ENCODE measurements around the gene ATP6V0E2.
A peak's percentile ranks its signal among the peaks of the same experiment; 100 is the strongest.

The ATP6V0E2 gene

DNA sequence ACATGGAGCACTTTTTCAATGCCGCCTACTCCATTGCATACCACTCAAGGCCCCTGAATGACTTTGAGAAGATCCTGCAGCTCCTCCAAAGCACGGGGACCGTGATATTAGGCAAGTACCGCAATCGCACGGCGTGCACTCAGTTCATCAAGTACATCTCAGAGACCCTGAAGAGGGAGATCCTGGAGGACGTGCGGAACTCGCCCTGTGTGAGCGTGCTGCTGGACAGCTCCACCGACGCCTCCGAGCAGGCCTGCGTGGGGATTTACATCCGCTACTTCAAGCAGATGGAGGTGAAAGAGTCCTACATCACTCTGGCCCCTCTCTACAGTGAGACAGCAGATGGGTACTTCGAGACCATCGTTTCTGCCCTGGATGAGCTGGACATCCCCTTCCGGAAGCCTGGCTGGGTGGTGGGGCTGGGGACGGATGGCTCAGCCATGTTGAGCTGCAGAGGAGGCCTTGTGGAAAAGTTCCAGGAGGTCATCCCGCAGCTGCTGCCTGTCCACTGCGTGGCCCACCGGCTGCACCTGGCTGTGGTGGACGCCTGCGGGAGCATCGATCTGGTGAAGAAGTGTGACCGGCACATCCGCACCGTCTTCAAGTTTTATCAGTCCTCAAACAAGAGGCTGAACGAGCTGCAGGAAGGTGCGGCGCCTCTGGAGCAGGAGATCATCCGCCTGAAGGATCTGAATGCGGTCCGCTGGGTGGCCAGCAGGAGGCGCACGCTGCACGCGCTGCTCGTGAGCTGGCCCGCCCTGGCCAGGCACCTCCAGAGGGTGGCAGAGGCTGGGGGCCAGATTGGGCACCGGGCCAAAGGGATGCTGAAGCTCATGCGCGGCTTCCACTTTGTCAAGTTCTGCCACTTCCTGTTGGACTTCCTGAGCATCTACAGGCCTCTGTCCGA lies 12.7 kb upstream of the ATP6V0E2 start:
- no peak for DNase-seq (ENCODE audit: insufficient read length, low spot score)

DNA sequence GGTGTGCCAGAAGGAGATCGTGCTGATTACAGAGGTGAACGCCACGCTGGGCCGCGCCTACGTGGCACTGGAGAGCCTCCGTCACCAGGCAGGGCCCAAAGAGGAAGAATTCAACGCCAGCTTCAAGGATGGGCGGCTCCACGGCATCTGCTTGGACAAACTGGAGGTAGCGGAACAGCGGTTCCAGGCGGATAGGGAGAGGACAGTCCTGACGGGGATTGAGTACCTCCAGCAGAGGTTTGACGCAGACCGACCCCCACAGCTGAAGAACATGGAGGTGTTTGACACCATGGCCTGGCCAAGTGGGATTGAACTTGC lies 12.1 kb upstream of the ATP6V0E2 start:
- DNase-seq (ENCODE audit: insufficient read length, low spot score) (no peak), FAIRE-seq (no peak)

More for the DNA sequence above, 12.7 kb upstream of the ATP6V0E2 start:
- no peak for FAIRE-seq

DNA sequence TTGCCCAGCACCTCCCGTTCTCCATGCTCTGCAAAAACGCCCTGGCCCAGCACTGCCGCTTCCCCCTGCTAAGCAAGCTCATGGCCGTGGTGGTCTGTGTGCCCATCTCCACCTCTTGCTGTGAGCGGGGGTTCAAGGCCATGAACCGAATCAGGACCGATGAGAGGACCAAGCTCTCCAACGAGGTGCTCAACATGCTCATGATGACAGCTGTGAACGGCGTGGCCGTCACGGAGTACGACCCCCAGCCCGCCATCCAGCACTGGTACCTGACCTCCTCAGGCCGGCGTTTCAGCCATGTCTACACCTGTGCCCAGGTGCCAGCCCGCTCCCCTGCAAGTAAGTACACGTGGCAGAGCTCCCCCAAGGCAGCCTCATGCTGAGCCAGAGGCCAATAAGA lies 11.6 kb upstream of the ATP6V0E2 start:
- FAIRE-seq (no peak), DNase-seq (ENCODE audit: insufficient read length, low spot score) (no peak)

DNA sequence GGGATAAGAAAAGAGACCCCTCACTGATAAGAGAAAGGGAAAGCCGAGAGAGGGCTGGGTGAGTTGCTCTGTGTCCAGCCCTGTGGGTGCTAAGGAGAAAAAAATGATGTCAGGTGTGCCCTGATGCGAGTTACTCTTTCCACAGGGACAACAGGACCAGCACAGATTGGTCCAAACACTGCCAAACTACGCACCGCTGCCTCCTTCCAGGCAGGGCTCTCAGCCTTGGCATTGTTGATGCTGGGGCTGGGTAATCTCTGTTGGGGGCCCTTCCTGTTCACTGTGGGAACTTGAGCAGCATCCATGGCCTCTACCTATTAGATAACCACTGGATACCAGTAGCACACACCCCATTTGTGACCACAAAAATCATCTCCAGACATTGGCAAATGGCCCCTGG lies 10.3 kb upstream of the ATP6V0E2 start:
- no peak for DNase-seq (ENCODE audit: insufficient read length, low spot score)

DNA sequence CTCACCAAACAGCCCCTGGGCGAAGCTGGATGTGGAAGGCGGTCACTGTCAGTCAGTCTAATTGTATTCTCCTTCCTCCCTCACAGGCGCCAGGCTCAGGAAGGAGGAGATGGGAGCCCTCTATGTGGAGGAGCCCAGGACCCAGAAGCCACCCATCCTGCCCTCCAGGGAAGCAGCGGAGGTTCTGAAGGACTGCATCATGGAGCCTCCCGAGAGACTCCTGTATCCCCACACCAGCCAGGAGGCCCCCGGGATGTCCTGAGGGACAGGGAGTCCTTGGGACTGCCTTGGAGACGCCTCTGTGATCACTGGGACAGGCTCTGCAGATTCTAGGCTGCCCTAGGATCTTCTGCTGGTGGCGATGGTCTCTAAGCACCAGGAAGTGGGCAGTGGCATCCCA lies 9.7 kb upstream of the ATP6V0E2 start:
- FAIRE-seq (no peak), DNase-seq (ENCODE audit: insufficient read length, low spot score) (no peak)

More for the DNA sequence above, 10.3 kb upstream of the ATP6V0E2 start:
- no peak for FAIRE-seq

DNA sequence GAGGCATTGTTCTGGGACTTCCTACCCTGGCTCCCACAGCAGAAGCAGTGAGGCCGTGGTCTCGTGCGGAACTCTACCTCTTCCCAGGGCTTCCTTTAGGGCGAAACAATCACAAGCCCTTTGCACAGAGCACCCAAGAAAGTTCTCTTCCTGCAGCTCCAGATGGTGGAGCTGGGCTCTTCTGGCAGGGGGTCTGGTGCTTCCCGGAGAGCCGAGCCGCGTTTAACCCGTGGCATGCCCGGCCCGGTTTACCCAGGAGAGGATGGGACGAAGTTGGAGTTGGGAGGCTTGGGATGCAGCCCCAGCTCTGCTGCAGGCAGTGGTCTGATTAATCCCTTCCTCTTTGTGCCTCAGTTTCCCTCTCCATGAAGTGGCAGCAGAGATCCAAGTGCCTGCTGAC lies 9.0 kb upstream of the ATP6V0E2 start:
- DNase-seq (ENCODE audit: insufficient read length, low spot score) (no peak), FAIRE-seq (no peak)

DNA sequence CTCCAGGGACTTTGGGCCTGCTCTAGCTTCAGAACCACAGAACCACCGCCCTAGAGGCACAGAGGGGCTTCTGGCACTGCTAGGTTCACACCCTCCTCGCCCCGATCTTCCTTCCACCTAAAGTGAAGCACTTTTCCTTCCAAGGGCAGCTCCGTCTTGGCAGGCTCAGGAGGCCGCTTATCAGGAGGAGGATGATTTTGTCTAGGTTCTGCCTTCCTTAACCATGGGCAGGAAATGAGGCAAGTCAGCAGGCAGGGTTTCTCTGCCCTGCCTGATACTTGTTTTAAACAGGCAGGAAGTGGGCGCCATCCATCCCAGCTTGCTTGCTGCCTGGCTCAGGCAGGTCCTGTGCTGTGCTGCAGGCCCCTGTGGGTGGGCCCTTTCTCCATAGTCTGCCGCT lies 8.3 kb upstream of the ATP6V0E2 start:
- FAIRE-seq (no peak), DNase-seq (ENCODE audit: insufficient read length, low spot score) (no peak)

DNA sequence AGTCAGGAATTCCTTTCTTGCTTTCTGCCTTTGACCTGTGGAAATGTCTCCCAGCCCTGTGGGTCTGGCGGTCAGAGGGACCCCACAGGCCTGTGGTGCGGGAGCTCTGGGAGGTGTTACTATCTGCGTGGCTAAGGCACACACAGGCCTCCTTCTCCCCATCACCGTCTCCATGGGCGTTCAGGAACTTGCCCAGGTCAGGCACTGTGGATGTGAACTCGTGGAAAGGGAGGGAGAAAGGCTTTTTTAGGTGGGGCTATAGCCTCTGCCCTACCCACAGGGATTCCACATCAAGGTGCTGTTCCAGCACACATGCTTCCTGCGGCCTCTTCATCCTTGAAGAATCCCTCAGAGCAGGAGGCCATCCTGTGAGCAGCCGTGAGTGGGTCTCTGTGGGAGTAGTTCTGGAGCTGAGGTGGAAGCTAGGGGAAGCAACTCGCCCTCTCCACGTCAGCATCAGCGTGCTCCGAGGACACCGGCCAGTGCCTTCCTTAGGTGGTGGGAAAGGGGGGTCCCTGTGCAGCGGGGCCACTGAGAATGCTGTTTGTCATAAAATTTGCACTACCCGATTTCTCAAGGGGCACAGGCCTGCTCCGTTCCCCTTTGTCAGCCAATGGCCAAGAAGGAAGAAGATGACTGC lies 7.5 kb upstream of the ATP6V0E2 start:
- FAIRE-seq (no peak), DNase-seq (ENCODE audit: insufficient read length, low spot score) (no peak)

DNA sequence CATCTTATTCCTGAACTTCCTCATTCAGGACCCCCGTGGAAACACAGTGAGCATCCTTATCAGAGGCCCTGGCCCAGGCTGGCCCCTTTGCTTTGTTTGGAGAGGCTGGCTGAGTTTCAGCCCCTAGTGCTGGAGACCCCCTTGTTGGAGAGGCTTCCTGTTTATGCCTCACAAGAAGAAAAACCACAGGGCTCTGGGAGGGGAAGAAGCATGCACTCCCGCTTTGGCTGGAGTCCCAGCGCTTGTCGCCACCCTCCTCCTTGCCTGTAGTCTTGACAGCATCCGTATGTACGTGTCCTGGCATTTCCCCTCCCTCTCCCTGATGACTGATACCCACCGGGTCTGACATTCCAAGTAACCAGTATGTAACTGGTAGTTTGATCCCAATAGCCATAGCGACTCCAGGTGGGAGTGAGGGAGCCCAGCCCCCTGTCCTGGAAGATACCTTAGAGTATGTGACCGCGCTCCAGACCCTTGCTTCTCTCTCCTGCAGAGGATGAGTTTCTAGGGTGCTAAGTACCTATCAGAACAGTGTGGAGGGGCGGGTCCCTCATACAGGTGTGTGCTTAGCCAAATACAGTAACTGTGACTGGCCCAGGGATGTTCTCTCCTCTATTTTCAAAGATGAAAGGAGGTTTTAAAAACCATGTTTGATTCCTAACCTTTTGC lies 6.9 kb upstream of the ATP6V0E2 start:
- FAIRE-seq (no peak), DNase-seq (ENCODE audit: insufficient read length, low spot score) (no peak)

DNA sequence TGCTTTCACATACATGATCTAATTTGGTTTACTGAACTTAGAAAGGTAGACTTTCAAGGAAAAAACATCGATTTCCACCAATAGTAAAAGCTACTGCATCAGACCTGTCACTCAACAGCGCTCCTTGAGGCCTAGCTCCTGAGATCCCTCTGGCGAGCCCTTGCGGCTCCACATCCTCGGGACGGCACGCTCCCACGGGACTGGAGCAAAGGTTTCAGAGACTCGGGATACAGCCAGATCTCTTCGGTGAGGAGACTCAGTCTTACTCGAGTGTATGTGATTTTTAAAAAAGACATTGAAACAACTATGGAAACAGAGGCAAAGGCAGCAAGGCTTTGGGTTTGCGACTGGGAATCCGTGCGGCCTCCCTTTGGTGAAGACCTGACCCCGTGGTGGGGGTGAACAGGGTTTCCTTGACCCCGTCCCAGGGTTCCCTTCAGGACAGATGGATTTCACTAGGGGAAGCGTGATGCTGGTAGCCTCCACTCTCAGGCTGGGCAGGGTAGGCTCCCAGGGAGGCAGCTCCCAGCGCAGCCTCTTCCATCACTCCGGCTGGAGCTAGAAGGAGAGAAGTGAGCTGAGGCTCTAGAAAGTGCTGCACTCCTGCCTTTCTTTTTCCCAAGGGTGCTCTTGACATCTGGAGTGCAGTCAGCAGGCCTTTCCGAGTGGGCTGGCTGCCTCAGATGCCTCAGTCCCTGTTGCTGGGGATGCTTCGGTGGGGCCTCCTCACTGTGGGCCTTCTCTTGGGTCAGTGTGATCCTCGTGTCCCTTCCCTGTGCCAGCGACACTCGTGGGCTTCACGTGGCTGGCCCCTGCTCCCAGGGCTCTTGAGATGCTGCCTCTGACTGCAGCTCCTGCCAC lies 5.8 kb upstream of the ATP6V0E2 start:
- FAIRE-seq (no peak), DNase-seq (ENCODE audit: insufficient read length, low spot score) (no peak)

DNA sequence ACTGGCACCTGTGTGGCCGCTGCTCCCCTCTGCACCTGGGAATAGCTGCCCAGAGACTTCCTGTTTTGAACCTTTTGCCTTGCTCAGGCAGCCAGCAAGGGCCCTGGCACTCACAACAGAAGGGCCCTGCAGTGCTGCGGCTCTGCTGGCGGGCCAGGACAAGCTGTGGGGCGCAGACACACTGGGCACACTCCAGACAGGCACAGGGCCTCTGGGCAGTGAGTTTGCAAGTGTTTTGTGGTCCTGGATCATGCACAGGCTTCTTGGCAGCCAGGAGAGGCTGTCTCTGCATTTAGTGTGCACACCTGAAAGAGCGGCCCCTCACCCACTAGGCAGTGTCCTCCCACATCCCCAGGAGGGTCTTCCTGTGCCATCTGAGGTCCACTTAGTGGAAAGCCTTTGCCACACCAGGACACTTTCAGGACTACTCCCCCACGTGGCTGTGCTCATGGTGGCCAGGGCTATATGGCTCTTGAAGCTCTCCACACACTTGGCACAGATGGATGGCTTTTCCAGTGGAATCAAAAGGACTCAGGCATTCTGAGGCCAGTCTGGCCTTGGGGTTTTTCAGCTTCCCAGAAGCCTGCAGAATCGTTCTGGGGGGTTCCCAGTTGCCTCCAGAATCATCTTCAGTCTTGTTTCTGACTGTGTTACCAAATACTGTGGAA lies 5.0 kb upstream of the ATP6V0E2 start:
- no peak for DNase-seq (ENCODE audit: insufficient read length, low spot score)
- no peak for FAIRE-seq

DNA sequence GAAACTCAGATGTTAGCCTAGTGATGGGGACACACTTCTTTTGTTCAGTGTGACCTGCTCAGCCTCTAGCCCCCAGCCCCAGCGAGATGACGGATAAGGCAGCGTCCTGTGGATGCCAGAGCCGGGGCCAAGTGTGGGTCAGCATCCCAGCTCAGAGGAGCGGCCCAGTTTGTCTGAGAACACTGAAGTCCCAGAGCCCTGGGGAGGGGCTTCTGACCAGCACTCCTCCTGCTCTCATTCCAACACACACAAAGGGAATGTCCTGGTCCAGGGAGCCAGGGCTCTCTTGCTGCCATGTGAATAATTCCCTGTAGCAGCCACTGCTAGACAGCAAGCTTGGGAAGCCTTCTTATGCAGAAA lies 4.5 kb upstream of the ATP6V0E2 start:
- no peak for DNase-seq (ENCODE audit: insufficient read length, low spot score)
- FAIRE-seq: no peak

DNA sequence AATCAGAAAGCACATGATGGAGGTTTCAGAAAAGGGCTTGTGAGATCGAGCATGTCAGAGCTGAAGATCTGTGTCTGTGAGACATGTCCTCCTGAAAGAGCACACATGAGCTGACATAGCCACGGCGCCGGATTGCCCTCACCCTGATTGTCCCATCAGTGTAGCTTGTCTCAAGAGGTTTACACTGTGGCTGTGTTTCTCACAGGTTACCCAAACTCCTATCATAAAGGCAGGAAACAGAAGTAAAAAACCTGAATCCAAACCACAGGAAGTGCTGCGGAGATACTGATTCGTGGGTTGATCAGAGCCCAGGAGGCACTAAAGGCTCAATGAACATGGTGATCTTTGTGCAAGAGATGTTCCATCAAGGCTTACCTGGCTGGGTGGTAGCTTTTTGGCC lies 3.9 kb upstream of the ATP6V0E2 start:
- no peak for FAIRE-seq
- DNase-seq (ENCODE audit: insufficient read length, low spot score): no peak

DNA sequence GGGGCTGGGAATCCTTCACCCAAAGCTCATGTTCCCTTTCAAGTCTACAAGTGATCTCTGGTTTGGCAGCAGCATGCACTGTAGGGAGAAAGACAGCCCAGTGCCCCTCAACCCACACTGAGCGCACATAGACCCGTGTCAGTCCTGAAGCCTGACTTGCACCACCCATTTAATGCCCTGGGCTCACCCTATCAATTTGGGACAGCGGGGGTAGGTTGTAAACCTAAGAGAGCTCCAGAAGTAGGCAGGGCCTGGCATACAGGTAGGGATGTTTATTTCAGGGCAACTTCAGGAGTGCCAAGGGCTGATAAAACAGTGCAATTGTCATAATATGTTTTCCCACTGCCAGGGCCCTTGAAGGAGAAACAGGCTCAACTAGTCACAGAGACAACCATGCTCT lies 3.5 kb upstream of the ATP6V0E2 start:
- DNase-seq (ENCODE audit: insufficient read length, low spot score) (no peak), FAIRE-seq (no peak)

DNA sequence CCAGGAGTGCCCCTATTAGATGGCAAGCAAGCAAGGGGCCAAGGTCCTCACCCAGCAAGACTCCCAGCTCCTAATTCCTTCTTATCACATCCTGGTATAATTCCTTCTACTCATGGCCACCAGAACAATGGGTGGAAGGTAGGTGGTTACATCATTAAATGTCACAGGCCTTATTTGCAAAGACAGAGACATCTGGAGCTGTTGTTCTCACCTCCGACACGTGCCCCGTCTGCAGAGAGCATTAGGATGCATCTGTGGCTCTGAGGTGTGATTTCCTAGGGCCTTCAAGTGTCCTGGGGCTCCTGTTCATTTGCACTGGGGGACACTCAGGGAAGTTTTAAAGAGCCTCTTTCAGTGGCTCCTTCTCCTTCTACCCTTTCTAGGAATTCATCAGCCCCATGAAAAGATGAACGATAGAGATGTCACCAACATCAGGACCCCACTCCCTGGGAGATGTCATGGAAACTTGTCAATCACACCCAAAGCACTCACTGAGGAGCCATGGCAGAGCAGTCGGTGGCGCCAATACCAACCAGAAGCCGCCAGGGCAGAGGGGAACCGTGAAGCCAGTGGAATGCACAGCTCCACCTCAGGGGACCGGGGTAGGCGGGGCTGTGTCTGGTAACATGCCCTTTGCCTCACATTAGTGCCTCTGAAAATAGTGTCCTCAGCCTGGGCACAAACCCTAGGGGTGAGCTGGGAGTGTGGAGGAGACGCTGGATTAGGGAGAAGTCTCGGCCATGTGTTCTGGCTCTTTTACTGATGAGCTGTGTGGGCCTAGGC lies 2.9 kb upstream of the ATP6V0E2 start:
- FAIRE-seq (no peak), DNase-seq (ENCODE audit: insufficient read length, low spot score) (no peak)

DNA sequence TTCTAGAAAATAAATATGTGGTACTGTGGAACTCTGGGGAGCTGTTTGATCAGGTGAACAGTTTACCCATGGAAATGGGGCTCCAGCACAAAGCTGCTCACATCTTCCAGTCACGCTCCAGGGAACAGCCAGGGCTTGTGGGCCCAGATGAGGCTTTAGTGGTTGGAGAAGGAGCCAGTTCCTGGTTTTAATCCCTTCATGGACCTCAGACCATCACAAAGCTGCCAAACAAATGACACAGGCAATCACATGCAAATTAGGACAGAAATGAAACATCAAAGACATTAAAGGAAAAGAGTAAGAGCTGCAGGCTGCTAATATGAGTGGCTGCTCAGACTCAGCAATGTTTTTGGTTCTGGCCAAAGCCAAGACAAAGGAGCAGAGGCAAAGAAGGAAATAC lies 2.2 kb upstream of the ATP6V0E2 start:
- FAIRE-seq (no peak), DNase-seq (ENCODE audit: insufficient read length, low spot score) (no peak)

DNA sequence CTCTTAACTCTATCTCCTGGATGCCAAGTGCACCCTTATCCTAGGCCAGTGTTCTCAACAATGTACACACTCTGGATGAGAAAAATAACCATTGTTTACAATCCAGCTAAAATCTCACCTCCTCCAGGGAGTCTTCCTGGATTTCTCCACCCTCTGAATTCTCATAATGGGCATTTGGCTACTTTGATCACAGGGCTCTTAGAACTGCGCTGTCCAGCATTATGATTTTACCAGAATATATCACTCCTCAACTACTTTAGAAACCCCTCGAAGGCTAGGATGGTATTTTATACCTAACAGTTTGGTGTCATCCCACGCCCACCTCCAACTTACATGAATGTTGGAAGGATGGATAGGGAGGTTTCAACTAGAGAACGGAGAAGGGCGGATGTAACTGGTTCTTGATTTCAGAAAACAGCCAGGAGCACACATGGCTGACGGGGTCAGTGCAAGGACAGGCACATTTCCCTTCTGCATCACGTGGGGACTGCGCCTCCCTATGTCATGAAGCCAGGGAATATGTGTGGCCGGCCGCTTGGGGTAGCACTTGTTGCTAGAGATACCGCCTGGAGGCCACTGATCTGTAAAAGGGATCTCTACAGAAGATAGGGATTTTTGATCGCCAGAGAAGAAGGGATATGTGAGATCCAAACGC lies 1.2 kb upstream of the ATP6V0E2 start:
- FAIRE-seq (no peak), DNase-seq (ENCODE audit: insufficient read length, low spot score) (peak; percentile 73)

DNA sequence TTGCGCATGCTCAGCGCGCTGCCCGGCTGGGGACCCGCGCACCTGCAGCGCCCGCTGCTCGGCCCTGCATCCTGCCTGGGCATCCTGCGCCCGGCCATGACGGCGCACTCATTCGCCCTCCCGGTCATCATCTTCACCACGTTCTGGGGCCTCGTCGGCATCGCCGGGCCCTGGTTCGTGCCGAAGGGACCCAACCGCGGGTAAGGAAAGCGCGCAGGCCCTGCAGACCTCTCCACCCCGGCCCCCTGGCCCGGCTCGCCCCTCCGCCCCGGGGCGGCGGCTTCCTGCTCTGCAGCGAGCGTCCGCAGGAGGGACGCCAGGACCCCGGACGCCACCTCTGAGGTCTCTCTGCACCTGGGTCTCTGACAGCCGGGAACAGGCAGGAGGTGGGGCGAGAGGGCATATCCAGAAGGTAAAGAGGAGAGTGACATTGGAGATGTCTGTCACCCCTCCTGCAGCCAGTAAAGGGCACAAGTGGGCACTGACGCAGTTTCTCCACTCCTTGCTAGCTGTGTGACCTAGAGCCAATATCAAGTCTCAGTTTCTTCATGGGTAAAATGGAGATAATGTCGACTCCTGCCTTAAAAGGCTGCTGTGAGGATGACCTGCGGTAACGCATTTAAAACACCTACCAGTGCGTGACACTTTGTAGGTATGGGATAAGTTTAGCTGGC lies 338 bp downstream of the ATP6V0E2 start:
- no peak for FAIRE-seq
- DNase-seq (ENCODE audit: insufficient read length, low spot score): no peak

DNA sequence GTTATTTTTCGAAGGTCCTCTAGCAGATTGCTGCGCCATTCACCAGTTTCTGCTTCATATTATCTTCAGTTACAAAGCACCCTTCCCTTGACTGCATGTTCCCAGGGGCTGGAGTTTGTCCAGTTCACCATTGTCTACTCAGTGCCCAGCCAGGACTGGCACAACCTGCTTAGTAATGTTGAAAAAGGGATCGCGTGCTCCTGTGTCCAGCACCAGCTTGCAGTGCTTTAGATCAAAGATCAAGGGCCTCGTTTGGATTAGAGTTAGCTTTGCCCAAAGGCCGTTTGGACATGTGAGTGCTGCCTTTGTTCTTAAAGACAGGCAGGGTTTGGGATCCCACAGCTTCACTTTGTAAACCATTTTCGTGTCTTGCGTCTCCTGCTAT lies 867 bp downstream of the ATP6V0E2 start:
- DNase-seq (ENCODE audit: insufficient read length, low spot score) (no peak), FAIRE-seq (no peak)

Data from HTR-8/SVneo (cell line).